Ishikawa (cell line): Measurements from ENCODE around the gene KIRREL3.

Experiments
- CEBPB ChIP-seq: IDR thresholded peaks from 2 replicates; pipeline ENCODE4 v1.6.1; 2012
- CREB1 ChIP-seq: IDR thresholded peaks from 2 replicates; pipeline ENCODE4 v1.6.1; 2012; ENCODE audit warnings: low read depth
- EGR1 ChIP-seq: IDR thresholded peaks from 2 replicates; pipeline ENCODE4 v1.6.1; 2012
- EP300 ChIP-seq: IDR thresholded peaks from 2 replicates; pipeline ENCODE4 v1.6.1; 2012; ENCODE audit warnings: borderline replicate concordance
- FOXM1 ChIP-seq: IDR thresholded peaks from 2 replicates; pipeline ENCODE4 v1.6.1; 2012; ENCODE audit warnings: low read depth, borderline replicate concordance
- NFIC ChIP-seq: IDR thresholded peaks from 2 replicates; pipeline ENCODE4 v1.6.1; 2012
- RAD21 ChIP-seq: IDR thresholded peaks from 2 replicates; pipeline ENCODE4 v1.6.1; 2012; ENCODE audit warnings: low read depth
- TAF1 ChIP-seq: IDR thresholded peaks from 2 replicates; pipeline ENCODE4 v1.6.1; 2012; ENCODE audit warnings: low read depth, mild to moderate bottlenecking
- TCF12 ChIP-seq: IDR thresholded peaks from 2 replicates; pipeline ENCODE4 v1.6.1; 2012; ENCODE audit warnings: low read depth
- TEAD4 ChIP-seq: IDR thresholded peaks from 2 replicates; pipeline ENCODE4 v1.6.1; 2012
- YY1 ChIP-seq: IDR thresholded peaks from 2 replicates; pipeline ENCODE4 v1.6.1; 2012; ENCODE audit warnings: low read depth
- ZBTB7A ChIP-seq: IDR thresholded peaks from 2 replicates; pipeline ENCODE4 v1.6.1; 2012; ENCODE audit warnings: low read depth
- TF ChIP-seq, protein P1 (sequence below): IDR thresholded peaks from 2 replicates; pipeline ENCODE4 v1.6.1; 2012
- TF ChIP-seq, protein P2 (sequence below): IDR thresholded peaks from 2 replicates; pipeline ENCODE4 v1.6.1; 2012
- TF ChIP-seq, protein P3 (sequence below): IDR thresholded peaks from 2 replicates; pipeline ENCODE4 v1.6.1; 2012; ENCODE audit warnings: low read depth, mild to moderate bottlenecking

Gene KIRREL3

DNA sequence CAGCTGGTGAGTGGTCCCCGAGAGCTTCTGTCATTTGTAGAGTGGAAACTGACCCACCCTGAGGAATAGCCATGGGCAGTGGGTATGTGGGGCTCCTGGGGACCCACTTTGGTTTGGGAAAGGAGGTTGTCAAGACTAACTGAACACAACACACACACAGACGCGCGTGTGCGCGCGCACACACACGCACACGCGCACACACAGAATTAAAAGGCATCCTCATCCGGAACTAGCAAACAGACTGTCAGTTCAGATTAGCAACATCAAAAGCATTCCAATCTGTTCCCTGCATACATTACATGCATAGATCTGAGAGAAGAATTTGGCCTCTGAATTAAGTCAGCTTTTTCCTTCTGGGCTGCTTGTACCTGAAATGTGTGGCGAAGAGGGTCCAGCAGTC is 360.4 kb downstream of the KIRREL3 start:
- TF ChIP-seq TEAD4, result no peak
- no peak for TF ChIP-seq FOXM1
- no peak for TF ChIP-seq TAF1
- TF ChIP-seq ZBTB7A, result no peak
- no peak for TF ChIP-seq EP300
- no peak for TF ChIP-seq NFIC
- no peak for TF ChIP-seq CEBPB
- TF ChIP-seq, protein P1, sequence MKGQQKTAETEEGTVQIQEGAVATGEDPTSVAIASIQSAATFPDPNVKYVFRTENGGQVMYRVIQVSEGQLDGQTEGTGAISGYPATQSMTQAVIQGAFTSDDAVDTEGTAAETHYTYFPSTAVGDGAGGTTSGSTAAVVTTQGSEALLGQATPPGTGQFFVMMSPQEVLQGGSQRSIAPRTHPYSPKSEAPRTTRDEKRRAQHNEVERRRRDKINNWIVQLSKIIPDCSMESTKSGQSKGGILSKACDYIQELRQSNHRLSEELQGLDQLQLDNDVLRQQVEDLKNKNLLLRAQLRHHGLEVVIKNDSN, result no peak
- TF ChIP-seq EGR1, result no peak
- no peak for TF ChIP-seq YY1

DNA sequence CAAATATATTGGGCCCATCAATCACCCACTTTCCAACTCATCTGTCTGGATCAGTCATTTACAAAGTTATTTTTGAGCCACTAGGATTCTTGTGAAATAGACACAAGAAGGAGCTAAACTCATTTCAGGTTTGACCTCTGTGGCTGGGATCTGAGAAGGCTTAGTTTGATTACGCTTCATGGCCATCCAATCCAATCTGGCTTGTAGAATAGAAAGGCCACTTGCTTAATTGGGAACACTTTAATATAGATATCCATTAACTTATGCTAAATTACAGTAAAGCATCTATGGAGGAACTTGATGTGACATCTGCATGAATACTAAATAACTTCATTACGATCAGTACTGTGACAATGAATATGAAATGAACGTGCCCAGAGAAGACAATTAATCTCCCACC is 360.9 kb downstream of the KIRREL3 start:
- TF ChIP-seq, protein P1, result no peak
- TF ChIP-seq TCF12 (no peak), RAD21 (no peak), EP300 (no peak), FOXM1 (no peak), ZBTB7A (no peak), TEAD4 (no peak), NFIC (no peak), CREB1 (no peak), YY1 (no peak), TAF1 (no peak), EGR1 (no peak), CEBPB (no peak)
- TF ChIP-seq, protein P2, sequence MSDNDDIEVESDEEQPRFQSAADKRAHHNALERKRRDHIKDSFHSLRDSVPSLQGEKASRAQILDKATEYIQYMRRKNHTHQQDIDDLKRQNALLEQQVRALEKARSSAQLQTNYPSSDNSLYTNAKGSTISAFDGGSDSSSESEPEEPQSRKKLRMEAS, result no peak
- TF ChIP-seq, protein P3, sequence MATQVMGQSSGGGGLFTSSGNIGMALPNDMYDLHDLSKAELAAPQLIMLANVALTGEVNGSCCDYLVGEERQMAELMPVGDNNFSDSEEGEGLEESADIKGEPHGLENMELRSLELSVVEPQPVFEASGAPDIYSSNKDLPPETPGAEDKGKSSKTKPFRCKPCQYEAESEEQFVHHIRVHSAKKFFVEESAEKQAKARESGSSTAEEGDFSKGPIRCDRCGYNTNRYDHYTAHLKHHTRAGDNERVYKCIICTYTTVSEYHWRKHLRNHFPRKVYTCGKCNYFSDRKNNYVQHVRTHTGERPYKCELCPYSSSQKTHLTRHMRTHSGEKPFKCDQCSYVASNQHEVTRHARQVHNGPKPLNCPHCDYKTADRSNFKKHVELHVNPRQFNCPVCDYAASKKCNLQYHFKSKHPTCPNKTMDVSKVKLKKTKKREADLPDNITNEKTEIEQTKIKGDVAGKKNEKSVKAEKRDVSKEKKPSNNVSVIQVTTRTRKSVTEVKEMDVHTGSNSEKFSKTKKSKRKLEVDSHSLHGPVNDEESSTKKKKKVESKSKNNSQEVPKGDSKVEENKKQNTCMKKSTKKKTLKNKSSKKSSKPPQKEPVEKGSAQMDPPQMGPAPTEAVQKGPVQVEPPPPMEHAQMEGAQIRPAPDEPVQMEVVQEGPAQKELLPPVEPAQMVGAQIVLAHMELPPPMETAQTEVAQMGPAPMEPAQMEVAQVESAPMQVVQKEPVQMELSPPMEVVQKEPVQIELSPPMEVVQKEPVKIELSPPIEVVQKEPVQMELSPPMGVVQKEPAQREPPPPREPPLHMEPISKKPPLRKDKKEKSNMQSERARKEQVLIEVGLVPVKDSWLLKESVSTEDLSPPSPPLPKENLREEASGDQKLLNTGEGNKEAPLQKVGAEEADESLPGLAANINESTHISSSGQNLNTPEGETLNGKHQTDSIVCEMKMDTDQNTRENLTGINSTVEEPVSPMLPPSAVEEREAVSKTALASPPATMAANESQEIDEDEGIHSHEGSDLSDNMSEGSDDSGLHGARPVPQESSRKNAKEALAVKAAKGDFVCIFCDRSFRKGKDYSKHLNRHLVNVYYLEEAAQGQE, result no peak

DNA sequence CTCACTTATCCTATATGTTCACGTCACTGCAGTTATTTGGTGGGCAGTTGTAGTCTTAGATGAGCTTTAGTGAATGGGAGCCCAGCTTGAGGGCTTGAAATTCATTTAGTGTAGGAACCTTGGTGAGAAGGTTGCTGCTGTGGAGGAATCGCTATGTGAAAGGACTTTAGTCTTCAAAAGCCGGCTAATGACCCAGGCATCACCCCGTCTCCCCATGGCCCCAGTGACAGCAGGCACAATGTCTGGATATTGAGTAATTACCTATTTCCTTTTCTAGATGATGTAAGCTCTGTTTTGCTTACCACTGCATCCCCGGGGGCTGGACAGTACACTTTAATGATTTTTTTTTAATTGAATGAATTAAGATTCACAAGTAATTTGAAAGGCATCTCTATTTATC is 361.9 kb downstream of the KIRREL3 start:
- TF ChIP-seq EP300, result no peak
- TF ChIP-seq CREB1, result no peak
- TF ChIP-seq, protein P1, result no peak
- TF ChIP-seq, protein P2, result no peak
- no peak for TF ChIP-seq FOXM1
- no peak for TF ChIP-seq YY1
- TF ChIP-seq CEBPB, result no peak
- no peak for TF ChIP-seq ZBTB7A

DNA sequence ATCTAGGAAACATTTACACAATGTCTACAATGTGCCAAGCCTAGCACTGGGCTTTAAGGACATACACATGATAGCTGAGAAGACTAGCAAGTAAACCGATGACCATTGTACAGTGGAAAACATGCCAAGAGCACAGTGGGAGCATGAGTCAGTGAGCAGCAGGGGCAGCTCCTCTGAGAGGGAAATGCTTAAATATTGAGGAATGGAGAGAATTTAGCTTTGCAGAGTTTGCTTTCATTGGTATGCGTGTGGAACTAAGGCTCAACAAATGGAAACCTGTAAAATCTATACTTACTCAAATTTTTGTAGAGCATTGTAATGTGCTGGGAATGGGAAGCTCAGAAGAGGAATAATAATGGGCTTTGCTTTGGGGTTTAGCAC is 362.8 kb downstream of the KIRREL3 start:
- TF ChIP-seq ZBTB7A (no peak), FOXM1 (no peak), EP300 (no peak), RAD21 (no peak), YY1 (no peak), TAF1 (no peak), TCF12 (no peak), EGR1 (no peak), TEAD4 (no peak), CEBPB (no peak), CREB1 (no peak), NFIC (no peak)
- TF ChIP-seq, protein P3, result no peak
- TF ChIP-seq, protein P2, result no peak
- TF ChIP-seq, protein P1, result no peak
